ENCODE measurements around the gene ASIC1.

ASIC1 gene

GRCh38 chr12:50085615-50086072, 28.2 kb downstream of the ASIC1 start:
- DNase-seq = no peak

GRCh38 chr12:50086148-50086547, 28.8 kb downstream of the ASIC1 start:
- DNase-seq = no peak

- DNase-seq = no peak
Observed at GRCh38 chr12:50087151-50087550, 29.8 kb downstream of the ASIC1 start.

GRCh38 chr12:50087995-50088394, 30.6 kb downstream of the ASIC1 start:
- DNase-seq = peak; percentile 14

- DNase-seq = peak; percentile 76
Observed at GRCh38 chr12:50088577-50089335, 31.4 kb downstream of the ASIC1 start.

- no peak for DNase-seq
Observed at GRCh38 chr12:50089730-50090129, 32.3 kb downstream of the ASIC1 start.

- no peak for DNase-seq
Observed at GRCh38 chr12:50090391-50090790, 33.0 kb downstream of the ASIC1 start.

GRCh38 chr12:50097952-50098351, 40.6 kb downstream of the ASIC1 start:
- no peak for DNase-seq

- DNase-seq = no peak
Observed at GRCh38 chr12:50099302-50100008, 42.1 kb downstream of the ASIC1 start.

- no peak for DNase-seq
Observed at GRCh38 chr12:50100561-50100960, 43.2 kb downstream of the ASIC1 start.

GRCh38 chr12:50101663-50102062, 44.3 kb downstream of the ASIC1 start:
- no peak for DNase-seq

- DNase-seq = no peak
Observed at GRCh38 chr12:50102131-50102531, 44.7 kb downstream of the ASIC1 start.

- no peak for DNase-seq
Observed at GRCh38 chr12:50102646-50103309, 45.4 kb downstream of the ASIC1 start.

GRCh38 chr12:50103351-50103750, 46.0 kb downstream of the ASIC1 start:
- DNase-seq = no peak

GRCh38 chr12:50103767-50104321, 46.4 kb downstream of the ASIC1 start, which contains the start of gene GPD1:
Gene GPD1, plus strand, starts transcription at chr12:50104008. Its CDS starts 43 bp downstream, at chr12:50104051.
- DNase-seq = no peak

- DNase-seq = no peak
Observed at GRCh38 chr12:50104417-50105366, 47.3 kb downstream of the ASIC1 start.

- no peak for DNase-seq
Observed at GRCh38 chr12:50105913-50106450, 48.6 kb downstream of the ASIC1 start.

GRCh38 chr12:50106907-50107306, 49.5 kb downstream of the ASIC1 start:
- no peak for DNase-seq

- no peak for DNase-seq
Observed at GRCh38 chr12:50107416-50108268, 50.2 kb downstream of the ASIC1 start.

GRCh38 chr12:50109319-50109718, 51.9 kb downstream of the ASIC1 start:
- DNase-seq = no peak
